Body of pancreas (tissue), 4 donors: ENCODE measurements around the gene C3orf18.

Experiments used
- CTCF ChIP-seq, 7 experiments: fragments of 450-650 bp in 4 of 7; fragments of 200-600 bp in 3 of 7; sonication (generic) in 3 of 7; IDR thresholded peaks; one replicate each; pipeline ENCODE4 v1.5.1; 2016 to 2019; ENCODE audit warnings: antibody characterized with exemption in 7 of 7
- POLR2A ChIP-seq, 3 donors: fragments of 450-650 bp; IDR thresholded peaks; one replicate each; pipeline ENCODE4 v1.6.1; 2016; ENCODE audit warnings: antibody characterized with exemption in 3 of 3, mild to moderate bottlenecking in 2 of 3

- TF ChIP-seq POLR2A (IDR thresholded peaks at IDR 0.05) (no peak), CTCF (IDR thresholded peaks at IDR 0.05) (no peak)
Observed at GRCh38 chr3:50610992-50611463, 43.5 kb upstream of the C3orf18 start.
